ENCODE measurements around the gene ARF4.

Gene ARF4

DNA sequence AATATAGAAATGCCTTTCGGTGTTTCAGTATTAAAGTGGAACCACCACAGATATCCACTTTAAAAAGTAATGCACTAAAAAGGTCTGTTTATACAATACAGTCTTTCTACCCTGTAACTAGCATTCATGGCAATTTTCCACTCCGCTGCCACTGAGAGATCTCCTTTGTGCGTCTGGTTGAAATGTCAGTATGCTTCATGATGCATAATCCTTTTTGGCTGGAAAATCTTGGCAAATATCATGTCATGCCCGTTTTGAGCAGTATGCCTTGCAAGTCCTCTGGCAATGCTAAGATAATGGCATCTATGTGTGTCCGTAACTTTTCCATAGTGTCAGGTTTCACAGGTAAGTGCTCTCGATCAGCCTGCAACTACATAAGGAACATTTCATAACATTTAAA, 30.8 kb upstream of the ARF4 start:
- no peak overlapping the region for H3K9ac ChIP-seq

DNA sequence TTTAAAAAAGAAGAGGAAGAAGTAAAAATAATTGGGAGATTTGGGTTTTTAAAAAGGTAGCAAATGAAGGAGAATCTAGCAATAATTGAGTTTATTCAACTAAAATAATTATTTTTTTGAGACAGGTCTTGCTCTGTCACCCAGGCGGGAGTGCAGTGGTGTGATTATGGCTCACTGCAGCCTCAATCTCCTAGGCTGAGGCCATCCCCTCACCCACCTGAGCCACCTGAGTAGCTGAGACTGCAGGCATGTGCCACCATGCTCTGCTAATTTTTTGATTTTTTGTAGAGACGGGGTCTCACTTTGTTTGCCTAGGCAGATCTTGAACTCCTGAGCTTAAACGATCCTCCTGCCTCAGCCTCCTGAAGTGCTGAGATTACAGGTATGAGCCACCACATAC, 27.7 kb upstream of the ARF4 start:
- H3K27ac ChIP-seq = no peak overlapping the region
- no peaks in the 10 kb centered on the region for H3K4me1 ChIP-seq (ENCODE audit: low read depth, poor library complexity, severe bottlenecking)
- H2AFZ ChIP-seq (ENCODE audit: low read depth) = no peak overlapping the region
- TF ChIP-seq, protein P1, sequence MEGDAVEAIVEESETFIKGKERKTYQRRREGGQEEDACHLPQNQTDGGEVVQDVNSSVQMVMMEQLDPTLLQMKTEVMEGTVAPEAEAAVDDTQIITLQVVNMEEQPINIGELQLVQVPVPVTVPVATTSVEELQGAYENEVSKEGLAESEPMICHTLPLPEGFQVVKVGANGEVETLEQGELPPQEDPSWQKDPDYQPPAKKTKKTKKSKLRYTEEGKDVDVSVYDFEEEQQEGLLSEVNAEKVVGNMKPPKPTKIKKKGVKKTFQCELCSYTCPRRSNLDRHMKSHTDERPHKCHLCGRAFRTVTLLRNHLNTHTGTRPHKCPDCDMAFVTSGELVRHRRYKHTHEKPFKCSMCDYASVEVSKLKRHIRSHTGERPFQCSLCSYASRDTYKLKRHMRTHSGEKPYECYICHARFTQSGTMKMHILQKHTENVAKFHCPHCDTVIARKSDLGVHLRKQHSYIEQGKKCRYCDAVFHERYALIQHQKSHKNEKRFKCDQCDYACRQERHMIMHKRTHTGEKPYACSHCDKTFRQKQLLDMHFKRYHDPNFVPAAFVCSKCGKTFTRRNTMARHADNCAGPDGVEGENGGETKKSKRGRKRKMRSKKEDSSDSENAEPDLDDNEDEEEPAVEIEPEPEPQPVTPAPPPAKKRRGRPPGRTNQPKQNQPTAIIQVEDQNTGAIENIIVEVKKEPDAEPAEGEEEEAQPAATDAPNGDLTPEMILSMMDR (conservative IDR thresholded peaks at IDR 0.05; ENCODE audit: low read depth, low read length) = no peak
- H3K27me3 ChIP-seq (ENCODE audit: insufficient read depth, low read depth) = no peaks in the 10 kb centered on the region
- H3K4me2 ChIP-seq = no peak overlapping the region
- no peaks in the 10 kb centered on the region for H3K36me3 ChIP-seq (ENCODE audit: insufficient read depth)
- no peaks in the 10 kb centered on the region for H3K79me2 ChIP-seq (ENCODE audit: insufficient read depth, low read depth)
- no peaks in the 10 kb centered on the region for H4K20me1 ChIP-seq (ENCODE audit: insufficient read depth)
- H3K9ac ChIP-seq = no peak overlapping the region
- no peak overlapping the region for H3K4me3 ChIP-seq (IDR thresholded peaks at IDR 0.05; ENCODE audit: insufficient read depth, low read depth, low read length)

More for the DNA sequence above, 30.8 kb upstream of the ARF4 start:
- no peak overlapping the region for H3K4me2 ChIP-seq
- H3K4me1 ChIP-seq (ENCODE audit: low read depth, poor library complexity, severe bottlenecking) = no peaks in the 10 kb centered on the region
- no peak overlapping the region for H3K4me3 ChIP-seq (IDR thresholded peaks at IDR 0.05; ENCODE audit: insufficient read depth, low read depth, low read length)
- no peaks in the 10 kb centered on the region for H3K36me3 ChIP-seq (ENCODE audit: insufficient read depth)
- H2AFZ ChIP-seq (ENCODE audit: low read depth) = no peak overlapping the region
- H4K20me1 ChIP-seq (ENCODE audit: insufficient read depth) = no peaks in the 10 kb centered on the region
- TF ChIP-seq, protein P1 (conservative IDR thresholded peaks at IDR 0.05; ENCODE audit: low read depth, low read length) = no peak
- no peaks in the 10 kb centered on the region for H3K79me2 ChIP-seq (ENCODE audit: insufficient read depth, low read depth)
- H3K27ac ChIP-seq = no peak overlapping the region
- H3K27me3 ChIP-seq (ENCODE audit: insufficient read depth, low read depth) = no peaks in the 10 kb centered on the region

DNA sequence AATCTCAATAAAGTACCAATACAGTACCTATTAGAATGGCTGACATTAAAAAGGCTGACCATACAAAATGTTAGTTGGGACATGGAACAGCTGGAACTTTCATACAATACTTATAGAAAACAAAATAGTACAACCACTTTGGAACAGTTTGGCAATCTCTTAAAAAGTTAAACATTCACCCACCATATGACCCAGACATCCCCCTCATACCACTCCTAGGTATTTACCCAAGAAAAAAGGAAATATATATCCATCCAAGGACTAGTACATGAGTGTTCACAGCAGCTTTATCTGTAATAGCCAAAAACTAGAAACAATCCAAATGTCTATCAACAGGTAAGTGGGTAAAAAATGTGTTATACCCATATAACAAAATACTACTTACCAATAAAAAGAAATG, 25.2 kb upstream of the ARF4 start:
- H3K9ac ChIP-seq = no peak overlapping the region
- H3K36me3 ChIP-seq (ENCODE audit: insufficient read depth) = no peaks in the 10 kb centered on the region
- H3K4me1 ChIP-seq (ENCODE audit: low read depth, poor library complexity, severe bottlenecking) = no peaks in the 10 kb centered on the region
- H4K20me1 ChIP-seq (ENCODE audit: insufficient read depth) = no peaks in the 10 kb centered on the region
- no peaks in the 10 kb centered on the region for H3K79me2 ChIP-seq (ENCODE audit: insufficient read depth, low read depth)
- H3K4me2 ChIP-seq = no peak overlapping the region
- H3K27ac ChIP-seq = no peak overlapping the region
- TF ChIP-seq, protein P1 (conservative IDR thresholded peaks at IDR 0.05; ENCODE audit: low read depth, low read length) = no peak
- no peak overlapping the region for H2AFZ ChIP-seq (ENCODE audit: low read depth)
- no peak overlapping the region for H3K4me3 ChIP-seq (IDR thresholded peaks at IDR 0.05; ENCODE audit: insufficient read depth, low read depth, low read length)
- no peaks in the 10 kb centered on the region for H3K27me3 ChIP-seq (ENCODE audit: insufficient read depth, low read depth)

DNA sequence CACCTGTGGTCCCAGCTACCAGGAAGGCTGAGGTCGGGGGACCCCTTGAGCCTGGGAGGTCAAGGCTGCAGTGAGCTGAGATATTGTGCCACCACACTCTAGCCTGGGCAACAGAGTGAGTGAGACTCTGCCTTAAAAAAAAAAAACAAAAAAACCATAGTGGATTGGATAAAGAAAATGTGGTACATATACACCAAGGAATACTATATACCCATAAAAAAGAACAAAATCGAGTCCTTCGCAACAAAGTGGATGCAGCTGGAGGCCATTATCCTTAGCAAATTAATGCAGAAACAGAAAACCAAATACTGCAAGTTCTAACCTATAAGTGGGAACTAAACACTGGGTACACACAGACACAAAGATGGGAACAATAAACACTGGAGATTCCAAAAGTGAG, 20.6 kb upstream of the ARF4 start:
- H3K9ac ChIP-seq = no peak overlapping the region
- H3K27ac ChIP-seq = no peak overlapping the region
- TF ChIP-seq, protein P1 (conservative IDR thresholded peaks at IDR 0.05; ENCODE audit: low read depth, low read length) = no peak
- no peaks in the 10 kb centered on the region for H3K36me3 ChIP-seq (ENCODE audit: insufficient read depth)
- H3K4me1 ChIP-seq (ENCODE audit: low read depth, poor library complexity, severe bottlenecking) = no peaks in the 10 kb centered on the region
- H3K27me3 ChIP-seq (ENCODE audit: insufficient read depth, low read depth) = no peaks in the 10 kb centered on the region
- H3K79me2 ChIP-seq (ENCODE audit: insufficient read depth, low read depth) = no peaks in the 10 kb centered on the region
- no peak overlapping the region for H3K4me2 ChIP-seq
- no peaks in the 10 kb centered on the region for H4K20me1 ChIP-seq (ENCODE audit: insufficient read depth)
- no peak overlapping the region for H2AFZ ChIP-seq (ENCODE audit: low read depth)
- H3K4me3 ChIP-seq (IDR thresholded peaks at IDR 0.05; ENCODE audit: insufficient read depth, low read depth, low read length) = no peak overlapping the region

Data from KMS-11 (cell line).